ENCODE data around the gene CDC42BPG. TPM values are rescaled to one million over a fixed set of nuclear protein-coding genes. Genes with fewer than 3 reads are reported as not detected.

The CDC42BPG gene
- total RNA-seq, 1 donor from 2014 or later = 0.20 TPM

Other genes starting within 250 kb of the CDC42BPG start
- gene NRXN2, start 121.5 kb downstream of the CDC42BPG start, total RNA-seq = not detected in 2 replicates
- 0.53 and 1.5 TPM in 2 replicates for gene RASGRP2, start 100.5 kb downstream of the CDC42BPG start, total RNA-seq
- gene PYGM, start 84.7 kb downstream of the CDC42BPG start, total RNA-seq = 0.13 and 0.35 TPM in 2 replicates
- 74.6 and 107 TPM in 2 replicates for gene SF1, start 66.1 kb downstream of the CDC42BPG start, total RNA-seq
- 34.3 and 34.8 TPM in 2 replicates for gene MAP4K2, start 41.4 kb downstream of the CDC42BPG start, total RNA-seq
- 17.0 and 26.2 TPM in 2 replicates for gene MEN1, start 34.1 kb downstream of the CDC42BPG start, total RNA-seq
- 110 and 122 TPM in 2 replicates for gene EHD1, start 34.0 kb upstream of the CDC42BPG start, total RNA-seq
- gene ATG2A, start 72.6 kb upstream of the CDC42BPG start, total RNA-seq = 8.8 and 9.6 TPM in 2 replicates
- 9.7 and 12.1 TPM in 2 replicates for gene PPP2R5B, start 80.0 kb upstream of the CDC42BPG start, total RNA-seq
- gene GPHA2, start 91.2 kb upstream of the CDC42BPG start, total RNA-seq = not detected in 2 replicates
- not detected in 2 replicates for gene MAJIN, start 127.5 kb upstream of the CDC42BPG start, total RNA-seq
- 0.40 and 1.1 TPM in 2 replicates for gene BATF2, start 152.3 kb upstream of the CDC42BPG start, total RNA-seq
- 93.5 and 124 TPM in 2 replicates for gene ARL2, start 169.5 kb upstream of the CDC42BPG start, total RNA-seq
- 8.2 and 10.5 TPM in 2 replicates for gene SNX15, start 182.8 kb upstream of the CDC42BPG start, total RNA-seq
- 9.4 and 11.4 TPM in 2 replicates for gene SAC3D1, start 196.6 kb upstream of the CDC42BPG start, total RNA-seq
- 10.7 and 15.9 TPM in 2 replicates for gene NAALADL1, start 213.9 kb upstream of the CDC42BPG start, total RNA-seq
- gene CDCA5, start 239.4 kb upstream of the CDC42BPG start, total RNA-seq = 9.0 and 16.0 TPM in 2 replicates
- gene ZFPL1, start 239.6 kb upstream of the CDC42BPG start, total RNA-seq = 32.9 and 34.6 TPM in 2 replicates